Adipocyte (in vitro differentiated cells): Measurements from ENCODE around the gene ITGAD.

Experiments
- DNase-seq: peaks from one replicate; pipeline ENCODE4 v3.0.0-alpha.2; 2015; ENCODE audit warnings: low read depth
- H3K27me3 ChIP-seq: replicated peaks from 2 replicates; pipeline ENCODE4 v1.7.0; 2013; ENCODE audit warnings: mild to moderate bottlenecking, low read length, moderate library complexity; ENCODE audit not compliant: control insufficient read depth, insufficient read depth
- H3K36me3 ChIP-seq: 2 replicates; pipeline ENCODE4 v1.7.0; 2013; ENCODE audit warnings: low read length, mild to moderate bottlenecking, moderate library complexity; ENCODE audit not compliant: control insufficient read depth, insufficient read depth, severe bottlenecking
- H3K4me1 ChIP-seq: 2 replicates; pipeline ENCODE4 v1.7.0; 2013; ENCODE audit warnings: mild to moderate bottlenecking, low read length, moderate library complexity; ENCODE audit not compliant: control insufficient read depth, insufficient read depth
- H3K4me3 ChIP-seq: 2 replicates; pipeline ENCODE4 v1.7.0; 2013; ENCODE audit warnings: mild to moderate bottlenecking, low read length, moderate library complexity
- H3K9ac ChIP-seq: 2 replicates; pipeline ENCODE4 v1.7.0; 2013; ENCODE audit warnings: mild to moderate bottlenecking, low read length, moderate library complexity
- H3K9me3 ChIP-seq: 2 replicates; pipeline ENCODE4 v1.7.0; 2013; ENCODE audit warnings: mild to moderate bottlenecking, low read length, moderate library complexity; ENCODE audit not compliant: control insufficient read depth

ITGAD gene

GRCh38 chr16:31371619-31372484 is 21.3 kb upstream of the ITGAD start:
- H3K4me3 ChIP-seq, result no peak overlapping the region
- H3K9me3 ChIP-seq, result peaks cover 6% of the 10 kb centered on the region
- H3K36me3 ChIP-seq, result no peaks in the 10 kb centered on the region
- H3K9ac ChIP-seq, result no peak overlapping the region
- DNase-seq, result peak; percentile 2
- H3K27me3 ChIP-seq, result peaks cover 28% of the 10 kb centered on the region
- H3K4me1 ChIP-seq, result no peaks in the 10 kb centered on the region

DNA sequence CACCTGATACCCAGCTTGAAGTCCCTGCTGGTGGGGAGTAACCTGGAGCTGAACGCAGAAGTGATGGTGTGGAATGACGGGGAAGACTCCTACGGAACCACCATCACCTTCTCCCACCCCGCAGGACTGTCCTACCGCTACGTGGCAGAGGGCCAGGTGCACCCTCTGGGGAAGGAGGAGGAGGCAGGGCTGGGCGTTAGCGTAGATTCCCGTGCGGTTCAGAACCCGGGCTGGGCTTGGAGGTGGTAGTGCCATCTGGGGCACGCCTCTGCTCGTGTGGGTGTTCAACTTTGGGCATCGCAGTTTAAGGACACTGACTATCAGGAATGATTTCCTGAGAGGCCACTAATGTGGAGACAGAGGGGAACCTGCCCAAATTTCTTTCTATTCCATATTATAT is 19.9 kb upstream of the ITGAD start:
- Histone ChIP-seq H3K9ac (no peak overlapping the region), H3K4me1 (no peaks in the 10 kb centered on the region), H3K4me3 (no peak overlapping the region), H3K27me3 (peaks cover 34% of the 10 kb centered on the region), H3K36me3 (no peaks in the 10 kb centered on the region), H3K9me3 (peaks cover 6% of the 10 kb centered on the region)
- no peak for DNase-seq

GRCh38 chr16:31375231-31375630 is 17.9 kb upstream of the ITGAD start:
- H3K4me1 ChIP-seq, result no peaks in the 10 kb centered on the region
- peaks cover 32% of the 10 kb centered on the region for H3K27me3 ChIP-seq
- DNase-seq, result no peak
- H3K36me3 ChIP-seq, result no peaks in the 10 kb centered on the region
- H3K9me3 ChIP-seq, result peaks cover 6% of the 10 kb centered on the region
- H3K9ac ChIP-seq, result no peak overlapping the region
- no peak overlapping the region for H3K4me3 ChIP-seq

GRCh38 chr16:31376705-31377104 is 16.4 kb upstream of the ITGAD start:
- H3K4me3 ChIP-seq, result no peak overlapping the region
- peaks cover 25% of the 10 kb centered on the region for H3K27me3 ChIP-seq

GRCh38 chr16:31377210-31377903 is 15.8 kb upstream of the ITGAD start:
- Histone ChIP-seq H3K36me3 (no peaks in the 10 kb centered on the region), H3K9me3 (peaks cover 6% of the 10 kb centered on the region), H3K9ac (no peak overlapping the region), H3K27me3 (peaks cover 18% of the 10 kb centered on the region), H3K4me3 (no peak overlapping the region), H3K4me1 (no peaks in the 10 kb centered on the region)
- no peak for DNase-seq

More at GRCh38 chr16:31376705-31377104, 16.4 kb upstream of the ITGAD start:
- no peaks in the 10 kb centered on the region for H3K36me3 ChIP-seq
- no peak overlapping the region for H3K9ac ChIP-seq
- DNase-seq, result no peak
- H3K4me1 ChIP-seq, result no peaks in the 10 kb centered on the region
- H3K9me3 ChIP-seq, result peaks cover 6% of the 10 kb centered on the region

- Histone ChIP-seq H3K4me1 (peaks cover 2% of the 10 kb centered on the region), H3K9ac (no peak overlapping the region), H3K9me3 (peaks cover 5% of the 10 kb centered on the region), H3K27me3 (peaks cover 15% of the 10 kb centered on the region), H3K36me3 (no peaks in the 10 kb centered on the region), H3K4me3 (no peak overlapping the region)
- DNase-seq, result no peak
Measured at GRCh38 chr16:31380201-31380600, 12.9 kb upstream of the ITGAD start.

GRCh38 chr16:31382485-31383161 is 10.5 kb upstream of the ITGAD start:
- DNase-seq, result peak; percentile 65
- H3K27me3 ChIP-seq, result peaks cover 7% of the 10 kb centered on the region
- H3K4me3 ChIP-seq, result no peak overlapping the region
- H3K9ac ChIP-seq, result no peak overlapping the region
- no peaks in the 10 kb centered on the region for H3K36me3 ChIP-seq
- no peaks in the 10 kb centered on the region for H3K9me3 ChIP-seq
- peaks cover 7% of the 10 kb centered on the region for H3K4me1 ChIP-seq

- H3K4me1 ChIP-seq, result peaks cover 7% of the 10 kb centered on the region
- H3K27me3 ChIP-seq, result peaks cover 25% of the 10 kb centered on the region
- no peak for DNase-seq
Measured at GRCh38 chr16:31385680-31386079, 7.5 kb upstream of the ITGAD start.

DNA sequence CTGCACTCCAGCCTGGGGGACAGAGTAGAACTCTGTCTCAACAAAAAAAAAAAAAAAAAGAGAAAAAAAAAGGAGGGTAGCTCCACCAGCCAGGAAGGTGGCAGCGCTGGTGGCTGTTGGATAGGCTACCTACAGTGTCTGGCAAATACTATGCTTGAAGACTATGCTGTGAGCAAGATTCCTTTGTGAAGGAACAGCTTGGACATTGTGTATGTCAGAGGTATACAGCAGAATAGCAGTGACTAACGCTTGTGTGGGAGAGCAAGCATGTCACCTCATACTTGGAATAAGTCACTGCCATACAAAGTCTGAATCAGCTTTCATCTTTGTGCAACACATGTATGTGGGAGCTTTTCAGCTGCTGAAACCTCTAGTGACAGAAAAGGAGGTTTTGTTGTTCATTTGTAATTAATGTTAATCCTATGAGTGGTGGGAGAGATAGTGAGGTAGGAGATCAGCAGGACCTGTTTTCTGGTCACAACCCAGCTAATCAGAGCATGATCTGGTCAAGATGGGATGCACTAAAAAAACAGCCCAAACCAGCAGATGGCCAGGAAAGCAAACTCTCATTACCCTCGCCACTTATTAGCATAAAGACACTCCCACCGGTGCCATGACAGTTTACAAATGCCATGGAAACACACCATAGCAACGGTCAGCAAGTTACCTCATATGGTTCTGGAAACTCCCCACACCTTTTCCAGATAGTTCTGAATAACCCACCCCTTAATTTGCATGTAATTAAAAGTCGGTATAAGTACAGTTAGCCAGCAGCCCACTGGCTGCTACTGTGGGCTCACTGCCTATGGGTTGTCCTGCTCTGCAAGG is 6.8 kb upstream of the ITGAD start:
- peak; percentile 50 for DNase-seq
- H3K9ac ChIP-seq, result no peak overlapping the region
- peaks cover 7% of the 10 kb centered on the region for H3K4me1 ChIP-seq
- H3K36me3 ChIP-seq, result no peaks in the 10 kb centered on the region
- peaks cover 27% of the 10 kb centered on the region for H3K27me3 ChIP-seq
- no peaks in the 10 kb centered on the region for H3K9me3 ChIP-seq
- no peak overlapping the region for H3K4me3 ChIP-seq

More at GRCh38 chr16:31385680-31386079, 7.5 kb upstream of the ITGAD start:
- no peak overlapping the region for H3K9ac ChIP-seq
- no peak overlapping the region for H3K4me3 ChIP-seq
- no peaks in the 10 kb centered on the region for H3K36me3 ChIP-seq
- no peaks in the 10 kb centered on the region for H3K9me3 ChIP-seq

- no peak overlapping the region for H3K4me3 ChIP-seq
- no peaks in the 10 kb centered on the region for H3K36me3 ChIP-seq
- peaks cover 28% of the 10 kb centered on the region for H3K27me3 ChIP-seq
- DNase-seq, result no peak
- no peaks in the 10 kb centered on the region for H3K9me3 ChIP-seq
- H3K9ac ChIP-seq, result no peak overlapping the region
- peaks cover 5% of the 10 kb centered on the region for H3K4me1 ChIP-seq
Measured at GRCh38 chr16:31388535-31388934, 4.6 kb upstream of the ITGAD start.
